Measurements from ENCODE around the gene TSC22D2.

The TSC22D2 gene

DNA sequence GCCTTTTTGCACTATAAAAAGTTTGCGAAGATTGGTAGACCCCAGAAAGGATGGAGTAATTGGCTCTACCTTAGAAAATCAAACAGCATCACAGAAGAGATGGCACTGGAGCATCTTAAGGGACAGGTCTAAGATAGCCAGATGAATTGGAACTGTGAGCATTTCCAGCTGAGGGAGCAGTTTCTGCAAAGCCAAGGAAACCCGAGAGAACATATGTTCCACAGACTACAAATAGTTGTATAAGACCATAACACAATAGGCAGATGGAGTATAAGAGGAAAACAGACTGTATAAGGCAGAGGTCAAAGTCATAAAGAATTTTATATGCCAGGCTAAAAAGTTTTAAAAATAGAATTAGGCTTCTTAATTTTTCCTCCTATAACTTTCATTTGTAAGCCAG, 46.0 kb downstream of the TSC22D2 start:
- no peak overlapping the region for H3K9ac ChIP-seq (ENCODE audit: low read length in 5 of 5)
- no peaks in the 10 kb centered on the region for H3K9me3 ChIP-seq (ENCODE audit: control insufficient read depth in 5 of 5, low read length in 5 of 5)
- H3K36me3 ChIP-seq (ENCODE audit: control insufficient read depth in 5 of 5, insufficient read depth in 5 of 5, low read length in 5 of 5), result peaks cover 10 to 14% (median 11%) of the 10 kb centered on the region in 5 donors
- H3K4me1 ChIP-seq (ENCODE audit: control insufficient read depth in 5 of 5, insufficient read depth in 5 of 5, low read length in 5 of 5), result peaks cover 0 to 17% (median 9%) of the 10 kb centered on the region in 5 donors
- no peak overlapping the region for H3K27ac ChIP-seq (ENCODE audit: low read depth, low read length)
- H3K4me3 ChIP-seq (ENCODE audit: low read depth in 1 of 5, low read length in 5 of 5), result no peak overlapping the region
- H3K27me3 ChIP-seq (ENCODE audit: control insufficient read depth in 5 of 5, insufficient read depth in 4 of 5, low read length in 5 of 5), result no peaks in the 10 kb centered on the region

DNA sequence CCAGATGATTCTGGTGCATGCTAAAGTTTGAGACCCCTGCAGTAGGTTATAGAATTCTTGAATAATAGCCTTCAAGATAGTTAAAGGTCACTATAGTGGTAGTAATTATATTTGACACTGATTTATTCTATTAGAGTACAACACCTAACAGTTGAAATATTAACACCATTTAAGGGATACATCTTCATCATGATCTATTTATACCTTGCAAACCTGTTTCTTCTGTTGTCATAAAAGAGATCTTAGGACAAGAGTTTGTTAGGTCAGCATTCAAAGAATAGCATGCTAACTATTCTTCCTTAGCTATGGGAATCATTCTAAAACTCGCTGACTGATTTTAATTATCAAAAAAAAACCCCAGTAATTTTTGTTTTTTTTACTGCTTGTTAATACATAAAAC, 46.5 kb downstream of the TSC22D2 start:
- Histone ChIP-seq H3K27me3 (ENCODE audit: control insufficient read depth in 5 of 5, insufficient read depth in 4 of 5, low read length in 5 of 5) (no peaks in the 10 kb centered on the region), H3K27ac (ENCODE audit: low read depth, low read length) (no peak overlapping the region), H3K36me3 (ENCODE audit: control insufficient read depth in 5 of 5, insufficient read depth in 5 of 5, low read length in 5 of 5) (peaks cover 14 to 16% (median 14%) of the 10 kb centered on the region in 5 donors), H3K4me1 (ENCODE audit: control insufficient read depth in 5 of 5, insufficient read depth in 5 of 5, low read length in 5 of 5) (peaks cover 0 to 13% (median 6%) of the 10 kb centered on the region in 5 donors), H3K4me3 (ENCODE audit: low read depth in 1 of 5, low read length in 5 of 5) (no peak overlapping the region), H3K9me3 (ENCODE audit: control insufficient read depth in 5 of 5, low read length in 5 of 5) (no peaks in the 10 kb centered on the region), H3K9ac (ENCODE audit: low read length in 5 of 5) (no peak overlapping the region)

DNA sequence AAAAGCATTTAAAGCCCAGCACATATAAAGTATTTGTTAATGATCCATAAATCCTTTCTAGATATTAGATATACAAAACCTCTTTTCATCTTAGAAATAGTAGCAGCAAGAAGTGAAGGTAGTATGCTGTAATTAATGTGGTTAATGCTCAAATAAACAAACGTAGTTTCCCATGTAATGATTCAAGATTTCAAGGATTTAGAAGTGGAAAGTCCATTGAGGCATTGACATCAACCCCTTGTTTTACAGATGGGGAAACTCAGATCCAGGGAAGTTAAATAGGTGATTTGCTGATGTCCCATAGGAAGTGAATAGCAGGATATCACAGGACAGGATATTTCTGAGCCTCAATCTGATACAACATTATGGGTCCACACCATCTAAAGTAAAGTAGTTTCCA, 47.2 kb downstream of the TSC22D2 start:
- H3K9ac ChIP-seq (ENCODE audit: low read length in 5 of 5), result no peak overlapping the region
- H3K36me3 ChIP-seq (ENCODE audit: control insufficient read depth in 5 of 5, insufficient read depth in 5 of 5, low read length in 5 of 5), result peaks cover 14 to 21% (median 15%) of the 10 kb centered on the region in 5 donors
- H3K27me3 ChIP-seq (ENCODE audit: control insufficient read depth in 5 of 5, insufficient read depth in 4 of 5, low read length in 5 of 5), result no peaks in the 10 kb centered on the region
- peaks cover 0 to 13% (median 6%) of the 10 kb centered on the region in 5 donors for H3K4me1 ChIP-seq (ENCODE audit: control insufficient read depth in 5 of 5, insufficient read depth in 5 of 5, low read length in 5 of 5)
- H3K9me3 ChIP-seq (ENCODE audit: control insufficient read depth in 5 of 5, low read length in 5 of 5), result no peaks in the 10 kb centered on the region
- H3K4me3 ChIP-seq (ENCODE audit: low read depth in 1 of 5, low read length in 5 of 5), result no peak overlapping the region
- no peak overlapping the region for H3K27ac ChIP-seq (ENCODE audit: low read depth, low read length)

DNA sequence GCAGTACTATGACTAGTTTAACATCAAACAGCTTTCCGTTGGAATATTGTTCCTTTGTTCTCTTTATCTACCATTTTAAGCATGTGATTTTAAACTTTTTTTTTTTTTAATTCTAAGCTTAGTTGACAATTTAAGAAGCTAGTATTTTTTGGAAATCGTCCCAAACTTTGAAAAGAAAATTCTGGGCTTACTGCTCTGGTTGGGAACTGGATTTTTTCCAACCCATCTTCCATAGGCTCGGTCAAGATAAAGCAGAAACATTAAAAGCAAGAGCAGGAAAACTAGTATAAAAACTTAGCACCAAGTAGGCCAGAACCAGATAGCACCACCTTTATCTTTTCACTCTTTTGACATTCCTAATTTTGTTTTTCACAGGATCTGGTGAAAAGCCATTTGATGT, 49.9 kb downstream of the TSC22D2 start:
- H3K4me1 ChIP-seq (ENCODE audit: control insufficient read depth in 5 of 5, insufficient read depth in 5 of 5, low read length in 5 of 5), result peaks cover 0 to 5% (median 0%) of the 10 kb centered on the region in 5 donors
- H3K27me3 ChIP-seq (ENCODE audit: control insufficient read depth in 5 of 5, insufficient read depth in 4 of 5, low read length in 5 of 5), result no peaks in the 10 kb centered on the region
- no peak overlapping the region for H3K27ac ChIP-seq (ENCODE audit: low read depth, low read length)
- H3K36me3 ChIP-seq (ENCODE audit: control insufficient read depth in 5 of 5, insufficient read depth in 5 of 5, low read length in 5 of 5), result peaks cover 14 to 23% (median 15%) of the 10 kb centered on the region in 5 donors
- no peak overlapping the region for H3K9ac ChIP-seq (ENCODE audit: low read length in 5 of 5)
- H3K4me3 ChIP-seq (ENCODE audit: low read depth in 1 of 5, low read length in 5 of 5), result no peak overlapping the region
- no peaks in the 10 kb centered on the region for H3K9me3 ChIP-seq (ENCODE audit: control insufficient read depth in 5 of 5, low read length in 5 of 5)

DNA sequence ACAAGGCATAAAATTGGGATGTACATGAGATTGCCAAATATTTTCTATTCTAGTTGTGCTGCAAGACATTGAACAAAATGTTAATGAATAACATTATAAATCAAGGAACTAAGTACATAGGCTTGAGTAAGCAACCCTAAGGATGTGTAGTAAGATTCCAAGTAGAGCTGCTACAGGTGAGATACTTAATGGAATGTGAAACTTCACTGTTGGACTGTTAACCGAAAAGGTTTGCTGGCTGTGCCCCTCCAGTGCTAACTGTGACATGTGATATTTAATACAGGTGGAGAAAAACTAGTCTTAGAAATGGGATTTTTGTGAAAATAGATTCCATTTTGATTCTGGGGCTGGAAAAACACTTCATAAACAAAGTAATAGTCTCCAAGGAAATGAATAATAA, 52.4 kb downstream of the TSC22D2 start:
- no peaks in the 10 kb centered on the region for H3K27me3 ChIP-seq (ENCODE audit: control insufficient read depth in 5 of 5, insufficient read depth in 4 of 5, low read length in 5 of 5)
- no peak overlapping the region for H3K27ac ChIP-seq (ENCODE audit: low read depth, low read length)
- peaks cover 14 to 23% (median 17%) of the 10 kb centered on the region in 5 donors for H3K36me3 ChIP-seq (ENCODE audit: control insufficient read depth in 5 of 5, insufficient read depth in 5 of 5, low read length in 5 of 5)
- H3K9me3 ChIP-seq (ENCODE audit: control insufficient read depth in 5 of 5, low read length in 5 of 5), result no peaks in the 10 kb centered on the region
- H3K4me1 ChIP-seq (ENCODE audit: control insufficient read depth in 5 of 5, insufficient read depth in 5 of 5, low read length in 5 of 5), result peaks cover 0 to 4% (median 0%) of the 10 kb centered on the region in 5 donors
- H3K4me3 ChIP-seq (ENCODE audit: low read depth in 1 of 5, low read length in 5 of 5), result no peak overlapping the region
- H3K9ac ChIP-seq (ENCODE audit: low read length in 5 of 5), result no peak overlapping the region

DNA sequence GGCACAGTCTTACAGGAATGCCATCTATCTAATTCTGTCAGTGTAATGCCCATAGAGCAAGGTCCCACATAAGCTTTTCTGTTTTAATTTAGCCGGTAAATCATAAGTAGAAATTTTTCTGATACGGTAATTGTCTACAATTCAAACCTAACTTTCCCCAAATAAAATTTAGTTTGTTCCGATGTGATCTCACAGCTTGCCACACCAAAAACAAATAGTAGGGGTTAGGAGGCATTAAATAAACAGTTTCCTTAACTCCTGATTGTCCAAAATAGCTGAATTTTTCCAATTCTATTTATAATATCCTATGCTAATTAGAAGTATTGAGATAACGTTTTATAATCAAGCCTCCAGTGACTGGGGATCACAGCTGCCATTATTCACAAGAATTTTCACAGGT, 53.3 kb downstream of the TSC22D2 start:
- Histone ChIP-seq H3K27ac (ENCODE audit: low read depth, low read length) (no peak overlapping the region), H3K9me3 (ENCODE audit: control insufficient read depth in 5 of 5, low read length in 5 of 5) (no peaks in the 10 kb centered on the region), H3K4me3 (ENCODE audit: low read depth in 1 of 5, low read length in 5 of 5) (no peak overlapping the region), H3K9ac (ENCODE audit: low read length in 5 of 5) (no peak overlapping the region), H3K4me1 (ENCODE audit: control insufficient read depth in 5 of 5, insufficient read depth in 5 of 5, low read length in 5 of 5) (peaks cover 0 to 4% (median 0%) of the 10 kb centered on the region in 5 donors), H3K27me3 (ENCODE audit: control insufficient read depth in 5 of 5, insufficient read depth in 4 of 5, low read length in 5 of 5) (no peaks in the 10 kb centered on the region), H3K36me3 (ENCODE audit: control insufficient read depth in 5 of 5, insufficient read depth in 5 of 5, low read length in 5 of 5) (peaks cover 14 to 23% (median 18%) of the 10 kb centered on the region in 5 donors)

DNA sequence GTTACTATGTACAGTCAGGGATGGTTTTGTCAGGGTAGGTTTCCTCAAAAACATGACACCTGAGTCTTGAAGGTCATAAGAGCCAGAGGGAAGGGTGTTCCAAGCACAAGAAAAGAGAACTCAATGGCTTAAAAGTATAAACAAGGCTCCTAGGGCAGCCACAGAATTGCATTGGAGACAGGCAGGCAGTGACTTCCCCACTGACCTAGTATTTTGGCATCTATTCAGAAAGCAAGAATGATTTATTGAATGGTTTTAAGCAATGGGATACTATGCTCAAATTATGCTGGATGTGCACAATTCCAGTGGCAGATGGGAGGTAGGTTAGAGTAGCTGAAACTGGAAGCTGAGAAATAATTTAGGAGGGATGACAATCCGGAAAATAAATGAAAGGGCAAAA, 54.0 kb downstream of the TSC22D2 start:
- Histone ChIP-seq H3K9ac (ENCODE audit: low read length in 5 of 5) (no peak overlapping the region), H3K4me1 (ENCODE audit: control insufficient read depth in 5 of 5, insufficient read depth in 5 of 5, low read length in 5 of 5) (peaks cover 0 to 4% (median 0%) of the 10 kb centered on the region in 5 donors), H3K4me3 (ENCODE audit: low read depth in 1 of 5, low read length in 5 of 5) (no peak overlapping the region), H3K27me3 (ENCODE audit: control insufficient read depth in 5 of 5, insufficient read depth in 4 of 5, low read length in 5 of 5) (no peaks in the 10 kb centered on the region), H3K9me3 (ENCODE audit: control insufficient read depth in 5 of 5, low read length in 5 of 5) (no peaks in the 10 kb centered on the region), H3K27ac (ENCODE audit: low read depth, low read length) (no peak overlapping the region), H3K36me3 (ENCODE audit: control insufficient read depth in 5 of 5, insufficient read depth in 5 of 5, low read length in 5 of 5) (peaks cover 13 to 23% (median 18%) of the 10 kb centered on the region in 5 donors)

DNA sequence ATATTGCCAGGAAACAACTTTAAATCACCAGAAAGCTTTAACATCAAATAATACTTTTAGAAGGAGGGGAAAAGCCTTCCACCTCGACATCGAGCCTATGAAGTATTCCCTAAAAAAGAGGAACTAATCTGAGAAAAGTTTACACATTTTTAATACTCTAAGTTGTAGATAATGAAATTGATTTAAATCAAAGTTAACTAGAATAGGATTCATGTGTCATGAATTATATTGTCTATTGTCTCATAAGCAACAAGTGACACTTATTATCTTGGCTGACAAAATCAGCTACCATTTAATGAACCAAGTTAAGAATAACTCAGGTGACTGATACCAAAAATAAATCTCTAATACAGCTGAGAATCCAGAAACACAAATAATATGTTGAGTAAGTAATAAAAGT, 56.6 kb downstream of the TSC22D2 start:
- peaks cover 0 to 8% (median 4%) of the 10 kb centered on the region in 5 donors for H3K36me3 ChIP-seq (ENCODE audit: control insufficient read depth in 5 of 5, insufficient read depth in 5 of 5, low read length in 5 of 5)
- H3K27ac ChIP-seq (ENCODE audit: low read depth, low read length), result no peak overlapping the region
- H3K4me3 ChIP-seq (ENCODE audit: low read depth in 1 of 5, low read length in 5 of 5), result no peak overlapping the region
- H3K9me3 ChIP-seq (ENCODE audit: control insufficient read depth in 5 of 5, low read length in 5 of 5), result no peaks in the 10 kb centered on the region
- peaks cover 0 to 4% (median 0%) of the 10 kb centered on the region in 5 donors for H3K4me1 ChIP-seq (ENCODE audit: control insufficient read depth in 5 of 5, insufficient read depth in 5 of 5, low read length in 5 of 5)
- H3K9ac ChIP-seq (ENCODE audit: low read length in 5 of 5), result no peak overlapping the region
- H3K27me3 ChIP-seq (ENCODE audit: control insufficient read depth in 5 of 5, insufficient read depth in 4 of 5, low read length in 5 of 5), result no peaks in the 10 kb centered on the region

DNA sequence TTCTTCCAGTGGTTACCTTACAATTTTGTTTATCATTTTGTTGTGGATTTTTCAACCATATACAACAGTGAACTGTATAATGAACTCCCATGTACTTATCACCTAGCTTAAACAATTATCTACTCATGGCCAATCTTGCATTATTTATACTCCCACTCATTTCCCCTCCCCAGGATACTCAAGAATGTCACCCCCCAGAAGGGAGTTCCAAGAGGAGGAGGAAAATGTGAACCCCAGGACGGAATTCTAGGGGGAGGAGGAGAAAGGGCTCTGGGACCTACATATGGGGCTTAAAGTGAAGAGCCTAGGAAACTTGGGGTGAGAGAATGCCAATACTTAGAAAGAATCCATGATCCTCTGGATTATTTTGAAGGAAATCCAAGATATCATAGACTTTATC, 59.3 kb downstream of the TSC22D2 start:
- H3K36me3 ChIP-seq (ENCODE audit: control insufficient read depth in 5 of 5, insufficient read depth in 5 of 5, low read length in 5 of 5), result peaks cover 0 to 8% (median 0%) of the 10 kb centered on the region in 5 donors
- no peaks in the 10 kb centered on the region for H3K4me1 ChIP-seq (ENCODE audit: control insufficient read depth in 5 of 5, insufficient read depth in 5 of 5, low read length in 5 of 5)
- H3K9ac ChIP-seq (ENCODE audit: low read length in 5 of 5), result no peak overlapping the region
- no peaks in the 10 kb centered on the region for H3K9me3 ChIP-seq (ENCODE audit: control insufficient read depth in 5 of 5, low read length in 5 of 5)
- H3K27ac ChIP-seq (ENCODE audit: low read depth, low read length), result no peak overlapping the region
- no peak overlapping the region for H3K4me3 ChIP-seq (ENCODE audit: low read depth in 1 of 5, low read length in 5 of 5)
- no peaks in the 10 kb centered on the region for H3K27me3 ChIP-seq (ENCODE audit: control insufficient read depth in 5 of 5, insufficient read depth in 4 of 5, low read length in 5 of 5)

DNA sequence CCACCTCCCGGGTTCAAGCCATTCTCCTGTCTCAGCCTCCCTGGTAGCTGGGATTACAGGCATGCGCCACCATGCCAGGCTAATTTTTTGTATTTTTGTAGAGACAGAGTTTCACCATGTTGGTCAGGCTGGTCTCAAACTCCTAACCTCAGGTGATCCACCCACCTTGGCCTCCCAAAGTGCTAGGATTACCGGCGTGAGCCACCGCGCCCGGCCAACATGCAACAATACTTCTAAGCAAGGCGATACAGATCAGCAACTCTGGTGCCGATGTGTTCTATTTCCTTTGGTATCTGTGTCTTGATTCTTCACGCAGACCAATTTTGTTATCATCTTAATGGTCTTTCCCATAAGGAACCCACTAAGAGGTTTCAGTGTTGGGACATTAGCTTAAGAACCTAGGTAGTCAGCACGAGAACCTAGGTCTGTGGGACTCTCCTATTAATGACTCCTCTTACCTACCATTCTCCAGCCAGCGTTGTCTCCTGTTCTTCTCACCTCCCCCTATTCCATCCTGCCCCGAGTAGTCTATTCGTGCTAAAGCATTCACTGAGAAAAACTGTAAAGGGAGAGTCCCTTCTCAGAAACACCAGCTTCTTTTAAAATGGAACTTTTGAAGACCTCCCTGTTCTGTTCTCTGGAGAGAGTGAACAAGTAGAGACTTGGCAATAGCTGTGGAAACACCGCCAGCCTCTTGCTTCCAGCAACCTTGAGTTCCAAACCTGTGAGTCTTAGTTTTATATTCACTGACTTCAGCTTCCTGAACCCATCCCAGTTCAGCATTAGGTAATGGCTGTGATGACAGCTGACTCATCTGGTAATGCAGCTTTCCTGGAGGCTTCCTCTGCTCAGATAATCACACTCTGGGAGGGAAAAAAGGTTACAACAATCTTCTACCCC, 61.2 kb downstream of the TSC22D2 start:
- no peaks in the 10 kb centered on the region for H3K27me3 ChIP-seq (ENCODE audit: control insufficient read depth in 5 of 5, insufficient read depth in 4 of 5, low read length in 5 of 5)
- no peak overlapping the region for H3K4me3 ChIP-seq (ENCODE audit: low read depth in 1 of 5, low read length in 5 of 5)
- no peaks in the 10 kb centered on the region for H3K9me3 ChIP-seq (ENCODE audit: control insufficient read depth in 5 of 5, low read length in 5 of 5)
- peaks cover 0 to 8% (median 0%) of the 10 kb centered on the region in 5 donors for H3K36me3 ChIP-seq (ENCODE audit: control insufficient read depth in 5 of 5, insufficient read depth in 5 of 5, low read length in 5 of 5)
- peak overlapping the region in 1 of 5 donors; percentile 20 for H3K9ac ChIP-seq (ENCODE audit: low read length in 5 of 5)
- H3K27ac ChIP-seq (ENCODE audit: low read depth, low read length), result peak overlapping the region; percentile 9
- no peaks in the 10 kb centered on the region for H3K4me1 ChIP-seq (ENCODE audit: control insufficient read depth in 5 of 5, insufficient read depth in 5 of 5, low read length in 5 of 5)

Data from subcutaneous abdominal adipose tissue (tissue), 5 donors.